Stomach smooth muscle (tissue), 2 donors: Measurements from ENCODE around the gene KIFAP3.
"Not testable (repeated sequence)": the region's sequence is repeated elsewhere in the genome, so short reads cannot be mapped to it uniquely, and the experiment has no call there.

ENCODE experiments used
- H3K27ac ChIP-seq: one replicate; pipeline ENCODE4 v1.7.0; 2013; ENCODE audit warnings: mild to moderate bottlenecking, low read length, inconsistent platforms
- H3K27me3 ChIP-seq, 2 donors: one replicate each; pipeline ENCODE4 v1.7.0; 2013; ENCODE audit warnings: low read length in 2 of 2; ENCODE audit not compliant: insufficient read depth in 2 of 2, control insufficient read depth in 1 of 2
- H3K36me3 ChIP-seq, 2 donors: one replicate each; pipeline ENCODE4 v1.7.0; 2013; ENCODE audit warnings: low read length in 2 of 2; ENCODE audit not compliant: control insufficient read depth in 2 of 2, insufficient read depth in 2 of 2
- H3K4me1 ChIP-seq: one replicate; pipeline ENCODE4 v1.7.0; 2013; ENCODE audit warnings: low read length; ENCODE audit not compliant: control insufficient read depth, insufficient read depth
- H3K4me3 ChIP-seq, 2 donors: one replicate each; pipeline ENCODE4 v1.7.0; 2013; ENCODE audit warnings: low read length in 2 of 2
- H3K9ac ChIP-seq, 2 donors: one replicate each; pipeline ENCODE4 v1.7.0; 2013; ENCODE audit warnings: low read length in 2 of 2, mild to moderate bottlenecking in 1 of 2
- H3K9me3 ChIP-seq, 2 donors: one replicate each; pipeline ENCODE4 v1.7.0; 2013; ENCODE audit warnings: low read length in 2 of 2; ENCODE audit not compliant: control insufficient read depth in 2 of 2
- donor health status: healthy.
- donor health status: Pancreatic carcinoma.

KIFAP3 gene

GRCh38 chr1:170085091-170085490, 10.6 kb upstream of the KIFAP3 start:
- Histone ChIP-seq H3K9ac (no peak overlapping the region), H3K27me3 (no peaks in the 10 kb centered on the region), H3K27ac (no peak overlapping the region), H3K4me3 (no peak overlapping the region), H3K36me3 (no peaks in the 10 kb centered on the region), H3K9me3 (no peaks in the 10 kb centered on the region), H3K4me1 (no peaks in the 10 kb centered on the region)

GRCh38 chr1:170078610-170079189, 4.2 kb upstream of the KIFAP3 start:
- H3K27me3 ChIP-seq = no peaks in the 10 kb centered on the region
- H3K4me3 ChIP-seq = no peak overlapping the region
- H3K4me1 ChIP-seq = peaks cover 4% of the 10 kb centered on the region
- no peak overlapping the region for H3K27ac ChIP-seq
- H3K9ac ChIP-seq = no peak overlapping the region
- peaks cover 0 to 5% of the 10 kb centered on the region in 2 donors for H3K9me3 ChIP-seq
- H3K36me3 ChIP-seq = no peaks in the 10 kb centered on the region

- Histone ChIP-seq H3K4me3 (no peak overlapping the region), H3K9ac (no peak overlapping the region), H3K27ac (no peak overlapping the region), H3K36me3 (no peaks in the 10 kb centered on the region), H3K27me3 (no peaks in the 10 kb centered on the region), H3K9me3 (peaks cover 0 to 5% of the 10 kb centered on the region in 2 donors), H3K4me1 (peaks cover 4% of the 10 kb centered on the region)
Measured at GRCh38 chr1:170077926-170078325, 3.4 kb upstream of the KIFAP3 start.

GRCh38 chr1:170076952-170077351, 2.5 kb upstream of the KIFAP3 start:
- H3K9me3 ChIP-seq, H3K27me3 ChIP-seq, H3K9ac ChIP-seq, H3K4me1 ChIP-seq, H3K27ac ChIP-seq, H3K4me3 ChIP-seq, H3K36me3 ChIP-seq: not testable (repeated sequence)

GRCh38 chr1:170076199-170076598, 1.7 kb upstream of the KIFAP3 start:
- H3K9me3 ChIP-seq = peaks cover 0 to 5% of the 10 kb centered on the region in 2 donors
- H3K4me1 ChIP-seq = peaks cover 4% of the 10 kb centered on the region
- no peaks in the 10 kb centered on the region for H3K27me3 ChIP-seq
- no peaks in the 10 kb centered on the region for H3K36me3 ChIP-seq
- no peak overlapping the region for H3K9ac ChIP-seq
- no peak overlapping the region for H3K4me3 ChIP-seq
- H3K27ac ChIP-seq = no peak overlapping the region

- no peaks in the 10 kb centered on the region for H3K27me3 ChIP-seq
- H3K4me1 ChIP-seq = peaks cover 4% of the 10 kb centered on the region
- peak overlapping the region; percentile 63 to 93 for H3K9ac ChIP-seq
- no peaks in the 10 kb centered on the region for H3K36me3 ChIP-seq
- peak overlapping the region; percentile 63 for H3K27ac ChIP-seq
- peak overlapping the region; percentile 85 to 98 for H3K4me3 ChIP-seq
- peaks cover 0 to 5% of the 10 kb centered on the region in 2 donors for H3K9me3 ChIP-seq
Measured at GRCh38 chr1:170075186-170075585, 691 bp upstream of the KIFAP3 start.

- peak overlapping the region; percentile 89 to 93 for H3K9ac ChIP-seq
Measured at GRCh38 chr1:170073893-170074249, 624 bp downstream of the KIFAP3 start.

GRCh38 chr1:170071378-170071777, 3.1 kb downstream of the KIFAP3 start:
- Histone ChIP-seq H3K27ac (no peak overlapping the region), H3K27me3 (no peaks in the 10 kb centered on the region), H3K4me3 (no peak overlapping the region), H3K36me3 (no peaks in the 10 kb centered on the region), H3K9me3 (no peaks in the 10 kb centered on the region), H3K9ac (no peak overlapping the region), H3K4me1 (peaks cover 4% of the 10 kb centered on the region)

More at GRCh38 chr1:170073893-170074249, 624 bp downstream of the KIFAP3 start:
- Histone ChIP-seq H3K36me3 (no peaks in the 10 kb centered on the region), H3K27me3 (no peaks in the 10 kb centered on the region), H3K4me1 (peaks cover 4% of the 10 kb centered on the region), H3K27ac (peak overlapping the region; percentile 63), H3K9me3 (peaks cover 0 to 2% of the 10 kb centered on the region in 2 donors), H3K4me3 (peak overlapping the region; percentile 85 to 98)

- Histone ChIP-seq H3K9ac (no peak overlapping the region), H3K36me3 (no peaks in the 10 kb centered on the region), H3K4me3 (no peak overlapping the region), H3K4me1 (no peaks in the 10 kb centered on the region), H3K27me3 (no peaks in the 10 kb centered on the region), H3K27ac (no peak overlapping the region), H3K9me3 (no peaks in the 10 kb centered on the region)
Measured at GRCh38 chr1:170068923-170069322, 5.6 kb downstream of the KIFAP3 start.

GRCh38 chr1:170067253-170067819, 7.2 kb downstream of the KIFAP3 start:
- Histone ChIP-seq H3K36me3 (no peaks in the 10 kb centered on the region), H3K27me3 (no peaks in the 10 kb centered on the region), H3K27ac (no peak overlapping the region), H3K9me3 (no peaks in the 10 kb centered on the region), H3K4me1 (no peaks in the 10 kb centered on the region), H3K4me3 (no peak overlapping the region), H3K9ac (no peak overlapping the region)

GRCh38 chr1:170064821-170065220, 9.7 kb downstream of the KIFAP3 start:
- Histone ChIP-seq H3K4me3 (no peak overlapping the region), H3K27me3 (no peaks in the 10 kb centered on the region), H3K9ac (no peak overlapping the region), H3K27ac (no peak overlapping the region), H3K36me3 (no peaks in the 10 kb centered on the region), H3K9me3 (no peaks in the 10 kb centered on the region), H3K4me1 (no peaks in the 10 kb centered on the region)
